ENCODE data around the gene ERCC5.

The ERCC5 gene

DNA sequence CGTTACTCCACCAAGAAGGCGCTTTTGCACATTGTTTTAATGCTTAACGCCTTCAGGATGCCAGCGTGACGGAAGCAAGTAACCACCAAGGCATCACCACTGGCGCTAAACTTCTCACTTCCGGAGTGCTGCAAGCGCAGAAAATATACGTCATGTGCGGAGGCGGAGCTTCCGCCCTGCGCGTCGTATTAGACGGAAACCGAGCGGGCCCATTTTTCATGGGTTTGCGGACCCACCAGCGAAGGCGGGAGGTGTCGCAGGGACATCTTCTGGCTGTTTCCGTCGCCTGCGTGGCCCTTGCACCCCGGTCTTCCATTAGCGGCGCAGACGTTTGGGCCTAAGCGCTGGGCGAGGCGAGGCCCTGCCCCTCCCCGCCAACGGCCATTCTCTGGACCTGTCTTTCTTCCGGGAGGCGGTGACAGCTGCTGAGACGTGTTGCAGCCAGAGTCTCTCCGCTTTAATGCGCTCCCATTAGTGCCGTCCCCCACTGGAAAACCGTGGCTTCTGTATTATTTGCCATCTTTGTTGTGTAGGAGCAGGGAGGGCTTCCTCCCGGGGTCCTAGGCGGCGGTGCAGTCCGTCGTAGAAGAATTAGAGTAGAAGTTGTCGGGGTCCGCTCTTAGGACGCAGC lies at the start of gene ERCC5:
Gene ERCC5, plus strand, starts transcription at position 403 of the 631 bp plus-strand sequence. CDS start 235 bp downstream, outside the sequence.
- DNase-seq, result peak; percentile 99

DNA sequence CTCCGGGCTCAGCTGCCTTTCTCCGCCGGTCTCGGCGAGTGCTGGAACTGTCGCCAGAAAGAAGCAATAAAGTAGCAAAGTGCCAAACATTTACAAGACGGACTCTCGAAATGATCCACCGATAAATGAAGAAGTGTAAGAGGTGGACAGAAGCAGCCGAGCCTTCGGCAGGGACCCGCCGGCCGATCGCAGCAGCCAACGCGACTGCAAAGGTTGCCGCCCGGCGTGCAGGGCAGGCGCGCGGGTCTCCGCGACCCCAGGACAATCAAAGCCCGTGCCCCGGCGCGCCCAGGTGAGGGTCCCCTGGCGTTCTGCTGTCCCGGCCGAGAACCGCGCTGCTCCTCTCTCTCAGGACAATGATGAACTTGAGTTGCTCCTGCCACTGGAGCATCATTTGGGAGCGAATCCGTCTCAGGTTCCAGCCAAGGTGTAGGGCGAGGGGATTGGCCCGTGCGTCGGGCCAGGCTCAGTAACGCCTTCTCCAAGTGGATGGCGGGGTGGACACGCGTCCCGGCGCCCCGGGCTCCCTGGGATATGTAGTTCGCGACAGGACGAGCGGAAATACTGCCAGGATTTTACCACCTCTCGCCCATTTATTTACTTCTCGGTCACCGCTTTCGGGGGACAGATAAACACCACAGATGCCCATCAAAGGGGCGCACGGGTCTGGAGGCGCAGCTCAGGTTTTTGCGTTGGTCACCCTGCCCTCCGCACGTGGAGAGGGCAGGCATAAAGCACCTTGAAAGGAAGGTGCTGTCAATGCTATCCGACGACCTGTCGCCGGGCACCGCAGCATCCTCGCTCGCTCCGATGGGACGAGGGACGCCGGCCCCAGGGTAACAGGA lies 47.0 kb upstream of the ERCC5 start, which contains the start of the genes BIVM and POGLUT2:
Gene BIVM, plus strand, starts transcription at position 539 of the 845 bp plus-strand sequence. CDS start 8,149 bp downstream, outside the sequence.
Gene POGLUT2, minus strand, starts transcription at position 396 of the 845 bp plus-strand sequence. Its CDS starts 306 bp downstream, at position 90.
- peak; percentile 96 for DNase-seq

DNA sequence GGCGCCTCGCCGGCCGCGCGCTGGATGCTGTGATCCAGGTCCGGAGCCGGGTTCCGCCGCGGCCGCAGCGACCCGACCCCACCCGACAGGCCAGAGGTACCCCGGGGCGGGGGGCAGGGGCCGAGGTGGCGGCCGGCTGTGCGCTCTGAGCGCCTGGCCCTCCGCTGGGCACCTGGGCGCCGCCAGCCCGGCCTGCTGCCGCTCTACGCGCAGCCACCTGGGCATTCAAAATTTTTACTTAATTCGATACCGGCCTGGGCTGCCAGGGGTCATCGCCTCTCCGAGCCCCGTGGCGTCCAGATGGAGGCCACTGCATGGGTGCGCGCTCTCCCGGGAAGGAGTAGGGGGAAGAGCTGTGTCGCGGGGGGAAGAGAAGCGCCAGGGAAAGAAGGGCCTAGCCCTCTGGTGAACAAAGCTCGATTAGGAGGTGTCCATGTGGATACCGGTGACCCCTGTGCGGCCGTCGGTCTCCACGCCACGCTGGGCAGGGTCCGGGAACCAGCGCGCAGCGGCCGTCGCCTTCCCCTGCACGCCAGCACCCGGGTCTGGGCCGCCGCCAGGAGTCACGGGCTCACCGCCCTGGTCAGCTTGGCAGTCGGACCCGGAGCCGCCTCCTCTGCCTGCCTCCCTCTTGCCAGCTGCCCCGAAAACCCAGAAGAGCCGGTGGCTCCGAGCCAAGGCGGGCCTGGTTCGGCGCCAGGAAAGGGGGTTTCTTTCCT lies 46.2 kb upstream of the ERCC5 start:
- DNase-seq, result peak; percentile 75

DNA sequence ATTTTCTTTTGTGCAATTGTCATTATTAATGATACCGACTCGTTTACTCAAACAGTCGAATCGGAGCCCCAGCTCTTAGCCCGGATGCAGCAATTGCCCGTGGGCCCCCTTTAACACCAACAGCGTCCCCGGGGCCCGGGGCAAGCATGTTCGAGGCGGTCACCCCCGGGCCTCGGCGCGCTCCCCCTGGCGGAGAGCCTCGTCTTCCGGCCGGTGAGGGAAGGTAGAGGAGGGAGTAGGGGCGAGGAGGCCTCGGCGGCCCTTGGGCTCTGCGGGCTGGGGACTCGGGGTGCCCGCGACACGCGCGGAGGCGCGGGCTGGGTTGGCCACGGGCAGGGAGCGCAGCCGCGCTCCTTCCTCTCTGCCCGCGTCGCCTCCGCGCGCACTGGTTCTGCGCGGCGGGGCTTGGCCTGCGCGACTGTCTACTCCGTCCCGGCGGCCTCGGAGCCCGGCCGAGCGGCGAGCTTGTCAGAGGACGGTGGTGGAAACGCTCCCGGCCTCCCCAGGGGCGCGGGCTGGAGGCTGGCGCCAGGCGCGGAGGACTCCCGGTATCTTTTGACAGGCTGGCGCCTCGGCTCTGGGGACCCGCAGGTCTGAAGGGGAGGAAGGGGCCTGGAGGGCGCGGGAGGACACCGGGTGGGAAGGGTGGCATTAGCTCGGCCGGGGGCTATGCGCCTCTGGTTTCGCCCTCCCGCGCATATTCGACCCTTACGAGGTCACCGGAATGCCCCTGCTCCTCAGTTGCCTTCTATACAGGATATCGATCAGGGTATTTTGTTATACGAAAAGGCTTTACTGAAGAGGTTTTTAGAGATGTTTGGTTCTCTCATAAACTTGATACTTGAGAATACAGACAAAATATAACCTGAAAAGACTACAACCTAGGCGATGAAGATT lies 45.4 kb upstream of the ERCC5 start:
- DNase-seq, result peak; percentile 93

DNA sequence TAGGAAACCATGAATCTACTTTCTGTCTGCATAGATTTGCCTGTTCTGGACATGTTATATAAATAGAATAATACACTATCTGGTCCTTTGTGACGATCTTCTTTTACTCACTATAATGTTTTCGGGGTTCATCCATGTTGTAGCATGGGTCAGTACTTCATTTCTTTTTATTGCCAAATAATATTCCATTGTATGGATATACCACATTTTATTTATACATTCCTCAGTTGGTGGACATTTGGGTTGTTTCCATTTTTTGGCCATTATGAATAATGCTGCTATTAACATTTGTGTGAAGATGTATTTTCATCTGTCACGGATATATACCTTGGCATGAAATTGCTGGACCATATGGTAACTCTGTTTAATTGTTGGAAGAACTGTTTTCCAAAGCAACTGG lies 40.2 kb upstream of the ERCC5 start:
- DNase-seq, result no peak

DNA sequence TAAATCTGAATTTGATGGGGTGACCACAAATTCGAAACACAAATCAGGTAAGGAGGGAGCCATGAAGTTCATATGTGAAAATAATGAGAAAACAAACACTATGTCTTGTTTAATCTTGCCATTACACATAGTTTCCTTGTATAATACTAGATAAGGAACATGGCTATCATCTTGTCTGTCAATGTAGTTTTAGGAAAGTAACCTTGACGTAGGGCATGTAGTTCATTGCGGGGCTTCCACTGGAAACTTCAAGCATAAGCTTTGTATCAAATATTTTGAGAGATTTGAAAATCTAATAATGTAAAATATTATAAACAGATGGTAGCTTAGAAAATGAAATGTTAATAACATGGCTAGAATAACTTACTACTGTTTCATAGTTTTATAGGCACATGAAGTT lies 38.1 kb upstream of the ERCC5 start:
- DNase-seq, result no peak

DNA sequence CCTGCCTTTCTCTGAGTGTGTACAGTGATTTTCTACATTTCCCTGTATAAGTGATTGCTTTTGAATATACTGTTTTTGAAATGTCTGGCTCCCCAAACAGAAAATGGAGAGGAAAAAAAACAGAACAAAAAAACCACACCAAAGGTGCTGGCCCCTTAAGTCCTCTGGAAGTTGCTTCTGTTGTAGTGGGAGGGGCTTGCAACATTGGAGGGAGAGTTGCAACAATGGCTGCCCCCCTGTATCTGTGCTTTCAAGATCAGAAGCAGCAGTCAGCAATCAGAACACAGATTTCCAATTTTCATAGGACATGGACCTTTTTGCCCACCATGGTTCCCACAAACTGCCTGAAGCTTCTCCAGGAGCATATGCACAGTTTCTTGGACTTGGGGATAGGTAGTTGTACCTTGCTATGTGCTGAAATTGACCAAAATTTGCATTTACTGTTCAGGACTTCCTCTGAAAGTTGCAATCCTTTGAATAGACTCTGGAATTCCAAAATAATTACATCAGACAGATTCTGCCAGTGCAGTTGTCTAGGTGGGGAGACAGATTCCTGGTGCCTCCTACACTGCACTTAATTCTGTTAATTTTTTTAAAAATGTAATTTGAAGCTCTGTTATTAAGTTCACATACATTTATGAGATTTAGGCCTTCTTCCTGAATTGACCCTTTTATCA lies 33.1 kb upstream of the ERCC5 start:
- DNase-seq, result no peak

DNA sequence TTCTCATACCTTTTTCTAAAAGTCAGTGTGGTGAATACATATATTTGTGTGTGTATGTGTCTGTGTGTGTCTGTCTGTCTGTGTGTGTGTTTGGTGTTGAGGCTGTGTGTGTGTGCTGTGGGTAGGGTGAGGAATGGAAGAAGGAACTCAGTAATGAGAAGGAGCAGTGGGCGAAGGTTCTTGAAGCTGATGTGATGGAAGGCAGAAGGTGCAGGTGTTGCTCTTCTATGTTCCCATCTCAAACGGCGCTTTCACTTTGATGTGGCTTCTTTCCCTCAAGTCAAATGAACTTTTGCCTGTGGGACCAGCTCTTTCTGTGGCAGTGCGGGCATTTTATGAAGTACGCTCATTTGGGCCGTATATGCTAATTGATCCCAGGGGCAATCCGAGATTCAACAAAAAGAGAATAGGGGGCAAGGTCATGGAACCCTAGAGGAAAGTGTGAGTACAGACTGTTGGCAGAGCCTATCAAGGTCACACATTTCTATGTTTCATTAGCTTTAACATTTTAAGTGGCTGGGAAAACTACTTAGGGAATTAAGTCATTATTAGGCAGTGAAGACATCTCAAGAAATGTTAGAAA lies 31.7 kb upstream of the ERCC5 start:
- DNase-seq, result no peak

DNA sequence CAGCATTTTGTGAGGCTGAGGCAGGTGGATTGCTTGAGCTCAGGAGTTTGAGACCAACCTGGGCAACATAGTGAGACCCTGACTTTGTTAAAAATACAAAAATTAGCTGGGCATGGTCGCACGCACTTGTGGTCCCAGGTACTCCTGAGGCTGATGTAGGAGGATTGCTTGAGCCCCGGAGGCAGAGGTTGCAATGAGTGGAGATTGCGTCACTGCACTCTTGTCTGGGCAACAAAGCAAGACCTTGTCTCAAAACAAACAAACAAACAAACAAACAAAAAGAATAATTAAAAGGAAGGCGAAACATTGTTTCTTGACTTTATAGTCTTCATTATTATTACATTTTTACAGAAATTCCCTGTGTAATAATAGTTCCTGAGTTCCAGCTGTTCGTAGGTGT lies 31.0 kb upstream of the ERCC5 start:
- DNase-seq, result no peak

DNA sequence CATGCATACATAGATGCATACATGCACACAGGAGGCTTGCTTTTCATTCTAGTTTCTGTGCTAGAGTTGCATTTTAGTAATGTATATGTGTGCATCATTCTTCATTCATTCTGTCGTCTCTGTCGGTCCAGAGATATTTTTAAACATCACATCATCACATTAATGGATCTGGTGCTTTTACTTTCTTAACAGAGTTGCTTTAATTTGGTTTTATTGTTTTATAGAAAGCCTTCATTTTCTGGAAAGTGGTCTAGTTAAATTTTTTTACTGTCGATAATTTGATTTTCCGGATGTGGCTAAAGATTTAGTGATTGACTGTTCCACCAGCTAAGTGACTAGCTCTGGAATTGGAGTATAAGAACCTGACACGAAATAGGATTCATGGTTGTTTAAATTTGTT lies 30.0 kb upstream of the ERCC5 start:
- DNase-seq, result no peak

DNA sequence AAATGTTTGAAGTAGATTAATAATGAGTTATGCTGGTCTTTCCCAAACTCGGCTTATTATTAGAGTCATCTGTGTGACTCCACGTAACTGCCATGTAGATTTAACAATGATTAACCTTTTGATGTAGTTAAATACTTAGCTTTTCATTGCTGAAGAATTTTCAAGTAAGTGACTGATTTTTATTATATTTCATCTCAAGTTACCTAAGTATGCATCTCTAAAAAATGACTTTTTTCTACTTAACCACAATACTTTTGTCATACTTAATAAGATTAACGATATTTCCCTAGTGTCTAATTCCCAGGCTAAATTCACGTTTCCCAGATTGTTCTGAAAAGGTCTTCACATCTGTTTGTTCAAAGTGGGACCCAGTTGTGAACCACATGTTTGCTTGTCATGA lies 29.1 kb upstream of the ERCC5 start:
- no peak for DNase-seq

DNA sequence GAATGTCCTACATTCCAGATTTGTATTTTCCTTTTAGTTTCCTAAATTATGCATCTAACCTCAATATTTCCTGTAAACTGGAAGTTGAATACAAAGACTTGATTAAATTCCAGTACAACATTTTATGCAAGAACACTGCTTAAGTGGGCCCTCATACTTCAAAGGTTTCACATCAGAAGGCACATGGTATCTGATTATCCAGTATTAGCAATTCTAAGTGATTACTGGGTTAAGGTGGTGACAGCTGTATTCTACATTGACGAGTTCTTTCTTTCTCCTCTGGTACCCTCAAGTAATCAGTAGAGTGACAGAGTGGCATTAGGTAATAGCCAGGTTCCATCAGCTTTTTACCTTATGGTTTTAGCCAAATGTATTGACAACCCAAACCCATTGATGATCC lies 28.6 kb upstream of the ERCC5 start:
- no peak for DNase-seq

DNA sequence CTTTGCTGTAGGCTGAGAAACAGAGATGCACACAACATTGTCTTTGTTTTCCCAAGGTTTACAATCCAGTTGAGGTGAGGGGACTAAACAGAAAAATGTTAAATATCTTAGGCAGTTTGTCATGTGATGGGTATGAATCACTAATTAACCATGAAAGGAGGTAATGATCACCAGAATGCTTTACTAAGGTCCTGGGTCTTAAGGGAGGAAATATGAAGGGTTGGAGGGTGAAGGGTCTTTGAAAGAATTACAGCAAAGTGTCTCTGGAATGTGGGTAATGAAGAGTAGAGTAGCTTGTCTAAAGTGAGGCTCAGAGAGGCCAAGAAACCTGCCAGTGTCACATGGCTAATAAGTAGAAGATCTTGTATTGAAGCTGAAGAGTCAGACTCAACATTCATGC lies 27.9 kb upstream of the ERCC5 start:
- DNase-seq, result no peak

DNA sequence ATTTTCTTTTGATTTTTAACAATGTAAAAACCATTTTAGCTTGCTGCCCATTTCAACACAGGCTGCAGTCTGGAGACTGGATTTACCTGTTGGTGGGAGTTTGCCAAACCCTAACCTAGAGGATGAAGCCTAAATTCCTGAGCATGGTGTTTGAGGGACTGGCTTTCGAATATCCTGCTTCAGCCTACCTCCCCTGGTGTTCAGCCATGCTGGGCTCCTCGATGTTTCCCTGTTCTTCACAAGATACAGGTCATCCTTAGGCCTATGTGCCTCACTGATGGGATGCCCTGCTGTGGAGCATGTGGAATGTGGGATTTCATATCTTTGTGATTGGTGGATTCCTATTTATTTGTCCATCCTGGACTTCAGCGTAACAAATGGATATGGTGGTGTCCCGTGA lies 20.4 kb upstream of the ERCC5 start:
- DNase-seq, result no peak

DNA sequence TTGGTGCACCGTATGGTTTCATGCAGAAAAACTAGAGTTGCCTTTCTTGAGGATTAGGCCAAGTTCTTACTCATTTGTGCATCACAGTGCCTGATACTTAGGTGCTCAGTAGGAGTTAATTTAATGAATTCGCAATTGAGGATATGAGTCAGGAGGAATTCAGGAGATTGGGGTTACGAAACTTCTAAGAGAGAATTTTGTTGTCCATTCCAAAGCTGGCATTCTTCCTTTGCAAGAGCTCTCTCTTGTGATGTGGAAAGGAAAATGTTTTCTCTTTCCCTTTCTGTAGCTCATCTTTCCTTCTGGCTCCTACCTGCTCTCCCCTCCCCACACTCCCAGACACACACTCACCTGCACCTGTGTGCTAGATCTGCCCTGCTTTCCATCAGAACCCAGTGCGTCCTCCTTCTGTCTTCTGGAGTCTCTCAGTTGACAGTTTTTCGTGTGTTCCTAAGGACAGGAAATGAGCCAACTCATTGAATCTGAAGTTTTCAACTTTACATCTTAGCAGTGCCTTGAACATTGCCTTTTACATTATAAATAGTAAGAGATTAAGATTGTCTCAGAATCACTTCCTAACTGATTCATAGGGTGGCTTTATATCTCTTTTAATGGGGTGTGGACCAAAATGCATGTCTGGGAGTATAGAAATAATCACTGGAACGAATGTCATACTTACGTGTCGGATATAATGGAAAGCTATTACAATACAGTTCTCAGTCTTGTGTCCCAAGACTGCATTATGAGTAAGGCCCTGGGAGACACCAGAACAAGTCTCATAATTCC lies 19.7 kb upstream of the ERCC5 start:
- no peak for DNase-seq

DNA sequence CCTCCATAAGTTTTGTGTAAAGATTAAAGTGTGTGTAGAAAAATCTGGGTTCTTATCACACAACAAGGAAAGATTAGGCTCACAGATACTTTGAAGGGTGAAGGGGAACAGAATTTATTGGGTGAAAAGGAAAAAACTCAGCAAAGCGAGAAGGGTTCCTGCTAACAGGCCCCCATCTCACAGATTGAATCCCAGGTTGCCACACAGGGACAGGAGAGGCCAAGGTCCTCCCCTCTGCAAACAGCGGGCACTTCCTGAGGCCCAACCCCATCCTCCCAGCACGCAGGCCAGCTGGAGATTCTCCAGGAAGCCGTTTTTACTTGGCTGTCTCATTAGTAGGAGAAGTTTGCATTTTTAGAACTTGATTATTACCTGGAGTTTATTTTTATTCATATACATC lies 15.2 kb upstream of the ERCC5 start:
- DNase-seq, result no peak

DNA sequence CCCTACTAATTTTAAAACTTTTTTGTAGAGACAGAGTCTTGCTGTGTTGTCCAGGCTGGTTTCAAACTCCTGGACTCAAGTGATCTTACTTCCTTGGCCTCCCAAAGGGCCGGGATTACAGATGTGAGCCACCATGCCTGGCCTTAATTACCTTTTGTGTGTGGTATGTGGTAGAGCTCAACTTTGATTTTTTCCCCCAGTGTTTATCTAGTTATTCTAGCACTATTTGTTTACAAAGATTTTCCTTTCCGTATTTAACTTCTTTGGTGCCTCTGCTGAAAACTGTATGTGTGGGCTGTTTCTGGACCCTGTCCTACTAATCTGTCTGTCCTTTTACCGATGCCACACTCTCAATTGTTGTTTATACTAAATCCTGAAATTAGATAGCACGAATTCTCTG lies 9.4 kb upstream of the ERCC5 start:
- DNase-seq, result no peak

DNA sequence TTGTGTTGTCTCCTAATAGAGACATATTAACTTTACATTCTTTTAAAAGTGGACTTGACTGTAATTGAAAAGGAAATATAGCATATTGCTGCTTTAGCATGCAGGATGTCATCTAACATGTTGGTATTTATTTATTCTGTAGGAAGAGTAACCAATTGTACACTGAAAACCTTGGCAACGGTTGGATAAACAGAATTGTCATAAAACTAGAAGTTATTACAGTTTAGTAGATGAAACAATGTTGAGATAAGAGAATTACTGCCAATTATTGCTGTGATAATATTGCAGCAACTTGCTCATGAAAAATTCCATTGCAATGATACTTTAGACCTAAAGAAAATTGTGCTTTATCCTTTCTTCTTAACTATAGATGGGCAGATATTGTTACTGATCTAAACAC lies 7.6 kb upstream of the ERCC5 start:
- no peak for DNase-seq

DNA sequence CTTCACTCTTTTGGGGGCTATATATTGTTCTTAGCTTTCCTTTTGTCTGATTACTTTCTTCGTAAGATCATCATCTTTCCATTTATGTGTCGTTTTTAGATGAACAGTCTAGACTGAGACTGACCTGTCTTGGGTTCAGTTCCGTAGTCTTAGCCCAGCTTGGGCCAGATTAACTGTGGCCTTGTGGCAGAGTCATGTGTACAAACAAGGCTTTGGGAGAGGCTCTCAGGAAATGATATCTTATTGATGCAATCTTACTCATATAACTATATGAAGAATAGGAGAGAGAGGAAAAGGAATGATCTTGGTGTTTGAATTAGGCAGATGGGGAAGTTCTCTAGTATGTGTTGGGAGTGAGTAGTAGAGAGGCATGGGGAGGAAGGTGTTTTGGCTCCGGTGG lies 6.8 kb upstream of the ERCC5 start:
- DNase-seq, result no peak

DNA sequence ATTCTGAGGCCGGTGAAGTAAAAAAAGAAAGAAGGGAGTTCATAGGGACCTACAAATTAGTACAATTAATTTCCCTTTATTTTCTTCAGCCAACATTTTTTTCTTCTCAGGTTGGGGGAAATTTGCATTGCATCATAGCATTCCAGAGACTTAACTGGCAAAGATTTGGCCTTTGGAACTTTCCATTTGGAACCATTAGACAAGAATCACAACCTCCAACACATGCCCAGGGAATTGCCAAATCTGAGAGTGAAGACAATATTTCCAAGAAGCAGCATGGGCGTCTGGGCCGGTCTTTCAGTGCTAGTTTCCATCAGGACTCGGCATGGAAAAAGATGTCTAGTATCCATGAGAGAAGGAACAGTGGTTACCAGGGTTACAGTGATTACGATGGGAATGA lies 6.4 kb upstream of the ERCC5 start:
- no peak for DNase-seq

DNA sequence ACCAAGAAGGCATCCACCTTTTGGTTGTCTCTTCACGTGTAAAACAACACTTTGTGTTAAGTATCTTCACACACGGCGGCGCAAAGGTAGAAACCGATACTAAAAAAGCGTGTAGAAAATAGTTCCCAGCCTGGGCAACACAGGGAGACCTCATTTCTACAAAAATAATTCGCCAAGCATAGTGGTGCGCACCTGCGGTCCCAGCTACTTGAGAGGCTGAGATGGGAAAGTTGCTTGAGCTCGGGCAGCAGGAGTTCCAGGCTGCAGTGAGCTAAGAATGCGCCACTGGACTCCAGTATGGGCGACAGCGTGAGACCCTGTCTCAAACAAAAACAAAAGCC lies 573 bp upstream of the ERCC5 start:
- no peak for DNase-seq
